GM18861 (cell line): ENCODE data around the gene RASGEF1B.
"Not testable (repeated sequence)": the region's sequence is repeated elsewhere in the genome, so short reads cannot be mapped to it uniquely, and the experiment has no call there.

Experiments used
- ATAC-seq: cut with Tn5 transposase; IDR thresholded peaks from one replicate; pipeline ENCODE4 v1.9.1; 2021; ENCODE audit not compliant: unreplicated experiment

Gene RASGEF1B

GRCh38 chr4:81498551-81499099 lies 26.9 kb upstream of the RASGEF1B start:
- ATAC-seq, result no peak

GRCh38 chr4:81498046-81498445 lies 26.3 kb upstream of the RASGEF1B start:
- no peak for ATAC-seq

- no peak for ATAC-seq
Observed at GRCh38 chr4:81495345-81495744, 23.6 kb upstream of the RASGEF1B start.

- peak; percentile 84 for ATAC-seq
Observed at GRCh38 chr4:81494031-81494431, 22.3 kb upstream of the RASGEF1B start.

- no peak for ATAC-seq
Observed at GRCh38 chr4:81492606-81493230, 21.0 kb upstream of the RASGEF1B start.

- ATAC-seq, result no peak
Observed at GRCh38 chr4:81491943-81492342, 20.2 kb upstream of the RASGEF1B start.

- ATAC-seq, result no peak
Observed at GRCh38 chr4:81490403-81491160, 18.9 kb upstream of the RASGEF1B start.

DNA sequence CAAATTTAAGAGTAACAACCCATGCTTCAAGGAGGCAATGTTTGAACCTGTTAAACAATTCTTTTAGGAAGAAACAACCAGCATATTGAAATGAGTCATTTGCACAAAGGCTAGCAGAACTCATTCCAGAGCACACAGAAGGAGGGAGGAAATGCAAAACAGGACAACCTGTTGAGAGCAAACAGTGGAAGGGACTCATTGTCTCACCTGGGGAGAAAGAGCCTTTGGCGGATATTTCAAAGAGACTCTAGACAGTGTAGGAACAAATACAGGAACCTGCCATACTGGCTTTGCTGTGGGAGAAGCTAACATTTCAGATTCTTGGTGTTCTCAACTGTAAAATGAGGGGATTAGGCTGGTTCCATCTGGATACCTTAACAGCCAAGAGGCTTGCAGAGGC lies 14.8 kb upstream of the RASGEF1B start:
- ATAC-seq, result no peak

GRCh38 chr4:81485310-81485980 lies 13.7 kb upstream of the RASGEF1B start:
- no peak for ATAC-seq

GRCh38 chr4:81482326-81482725 lies 10.6 kb upstream of the RASGEF1B start:
- ATAC-seq, result no peak

GRCh38 chr4:81481151-81481550 lies 9.4 kb upstream of the RASGEF1B start:
- no peak for ATAC-seq

DNA sequence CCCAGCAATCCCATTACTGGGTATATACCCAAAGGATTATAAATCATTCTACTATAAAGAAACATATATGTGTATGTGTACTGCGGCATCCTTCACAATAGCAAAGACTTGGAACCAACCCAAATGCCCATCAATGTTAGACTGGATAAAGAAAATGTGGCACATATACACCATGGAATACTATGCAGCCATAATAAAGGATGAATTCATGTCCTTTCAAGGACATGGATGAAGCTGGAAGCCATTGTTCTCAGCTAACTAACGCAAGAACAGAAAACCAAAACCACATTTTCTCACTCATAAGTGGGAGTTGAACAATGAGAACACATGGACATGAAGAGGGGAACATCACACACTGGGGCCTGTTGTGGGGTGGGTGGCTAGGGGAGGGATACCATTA lies 7.9 kb upstream of the RASGEF1B start:
- not testable (repeated sequence) for ATAC-seq

GRCh38 chr4:81473331-81474265 lies 1.9 kb upstream of the RASGEF1B start:
- ATAC-seq, result not testable (repeated sequence)

- ATAC-seq, result peak; percentile 59
Observed at GRCh38 chr4:81472281-81473182, 825 bp upstream of the RASGEF1B start.

- no peak for ATAC-seq
Observed at GRCh38 chr4:81471298-81471587, 464 bp downstream of the RASGEF1B start.

GRCh38 chr4:81470456-81471297 lies 1.0 kb downstream of the RASGEF1B start:
- ATAC-seq, result no peak

- ATAC-seq, result no peak
Observed at GRCh38 chr4:81469781-81470455, 1.8 kb downstream of the RASGEF1B start.

DNA sequence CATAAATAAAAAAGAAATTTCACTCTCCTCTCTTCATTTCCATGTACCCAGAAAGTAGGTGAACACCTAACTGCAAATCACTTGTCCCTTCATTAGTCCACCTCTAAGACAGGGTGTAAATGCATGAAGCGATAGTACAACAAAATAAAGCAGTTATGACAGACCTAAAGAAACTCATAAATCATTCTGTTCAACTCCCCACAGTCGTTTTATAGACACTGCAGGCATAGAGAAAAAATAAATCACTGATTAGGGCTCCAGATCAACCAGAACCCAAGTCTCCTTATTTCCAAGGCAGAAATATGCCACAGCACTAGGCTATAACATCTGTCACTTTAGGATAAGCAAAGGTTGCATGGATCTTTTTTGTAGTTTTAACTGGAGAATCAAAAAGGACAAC lies 3.0 kb downstream of the RASGEF1B start:
- ATAC-seq, result no peak

GRCh38 chr4:81467672-81467964 lies 4.1 kb downstream of the RASGEF1B start:
- ATAC-seq, result no peak
